ENCODE results near the gene SAPCD2. TPM values are rescaled to one million over a fixed set of nuclear protein-coding genes. Genes with fewer than 3 reads are reported as not detected.

SAPCD2 gene
- total and polyA plus RNA-seq, 4 donors: 1.3 to 2.1 (median 1.6) TPM

GRCh38 chr9:137044502-137045177 is 25.7 kb downstream of the SAPCD2 start:
- Histone ChIP-seq H3K9me3 (ENCODE audit: control insufficient read depth in 4 of 4, insufficient read depth in 3 of 4, low read length in 3 of 4) (peaks cover 0 to 3% (median 0%) of the 10 kb centered on the region in 4 donors), H3K4me3 (peak overlapping the region; percentile 59), H3K27me3 (ENCODE audit: control insufficient read depth in 3 of 3, insufficient read depth in 3 of 3, low read length in 2 of 3) (peaks cover 8 to 39% (median 24%) of the 10 kb centered on the region in 3 donors), H3K9ac (ENCODE audit: insufficient read depth in 1 of 2, low read length in 2 of 2) (no peak overlapping the region), H3K4me1 (ENCODE audit: control insufficient read depth in 5 of 5, insufficient read depth in 5 of 5, low read length in 5 of 5) (peaks cover 0 to 14% (median 0%) of the 10 kb centered on the region in 5 donors), H3K27ac (ENCODE audit: low read depth in 1 of 2, low read length in 1 of 2) (peak overlapping the region; percentile 73 to 74), H3K36me3 (ENCODE audit: control insufficient read depth in 4 of 4, insufficient read depth in 4 of 4, low read length in 4 of 4) (peaks cover 0 to 6% (median 0%) of the 10 kb centered on the region in 4 donors)
- DNase-seq: no peak
- TF ChIP-seq CTCF (IDR thresholded peaks at IDR 0.05; ENCODE audit: control extremely low read depth, extremely low read depth): no peak
- 17% methylated on average over 18 of the region's 18 CpGs for WGBS, 2 donors
- ATAC-seq (ENCODE audit: insufficient read depth, low FRiP score): no peak

GRCh38 chr9:137044037-137044436 is 26.3 kb downstream of the SAPCD2 start:
- Histone ChIP-seq H3K9me3 (ENCODE audit: control insufficient read depth in 4 of 4, insufficient read depth in 3 of 4, low read length in 3 of 4) (peaks cover 0 to 1% (median 0%) of the 10 kb centered on the region in 4 donors), H3K36me3 (ENCODE audit: control insufficient read depth in 4 of 4, insufficient read depth in 4 of 4, low read length in 4 of 4) (peaks cover 0 to 10% (median 0%) of the 10 kb centered on the region in 4 donors), H3K27ac (ENCODE audit: low read depth in 1 of 2, low read length in 1 of 2) (peak overlapping the region in 1 of 2 donors; percentile 74), H3K9ac (ENCODE audit: insufficient read depth in 1 of 2, low read length in 2 of 2) (no peak overlapping the region), H3K4me1 (ENCODE audit: control insufficient read depth in 5 of 5, insufficient read depth in 5 of 5, low read length in 5 of 5) (peaks cover 0 to 14% (median 0%) of the 10 kb centered on the region in 5 donors), H3K27me3 (ENCODE audit: control insufficient read depth in 3 of 3, insufficient read depth in 3 of 3, low read length in 2 of 3) (peaks cover 8 to 32% (median 23%) of the 10 kb centered on the region in 3 donors), H3K4me3 (no peak overlapping the region)
- TF ChIP-seq CTCF (IDR thresholded peaks at IDR 0.05; ENCODE audit: control extremely low read depth, extremely low read depth): no peak
- 49 to 63% methylated on average over 12 of the region's 12 CpGs for WGBS, 2 donors
- DNase-seq: no peak
- ATAC-seq (ENCODE audit: insufficient read depth, low FRiP score): no peak

GRCh38 chr9:137042751-137043727 is 27.3 kb downstream of the SAPCD2 start:
- peak overlapping the region; percentile 24 to 72 for H3K27ac ChIP-seq (ENCODE audit: low read depth in 1 of 2, low read length in 1 of 2)
- peaks cover 8 to 26% (median 20%) of the 10 kb centered on the region in 3 donors for H3K27me3 ChIP-seq (ENCODE audit: control insufficient read depth in 3 of 3, insufficient read depth in 3 of 3, low read length in 2 of 3)
- no peaks in the 10 kb centered on the region for H3K9me3 ChIP-seq (ENCODE audit: control insufficient read depth in 4 of 4, insufficient read depth in 3 of 4, low read length in 3 of 4)
- H3K36me3 ChIP-seq (ENCODE audit: control insufficient read depth in 4 of 4, insufficient read depth in 4 of 4, low read length in 4 of 4): peaks cover 0 to 13% (median 0%) of the 10 kb centered on the region in 4 donors
- no peak overlapping the region for H3K4me3 ChIP-seq
- no peak overlapping the region for H3K9ac ChIP-seq (ENCODE audit: insufficient read depth in 1 of 2, low read length in 2 of 2)
- ATAC-seq (ENCODE audit: insufficient read depth, low FRiP score) (no peak), DNase-seq (no peak)
- H3K4me1 ChIP-seq (ENCODE audit: control insufficient read depth in 5 of 5, insufficient read depth in 5 of 5, low read length in 5 of 5): peaks cover 0 to 14% (median 0%) of the 10 kb centered on the region in 5 donors
- WGBS, 2 donors: 66 to 72% methylated on average over 36 of the region's 36 CpGs
- no peak for TF ChIP-seq CTCF (IDR thresholded peaks at IDR 0.05; ENCODE audit: control extremely low read depth, extremely low read depth)

Data from lung (tissue), 12 donors.